Heart left ventricle (tissue), 16 donors: ENCODE results near the gene PI4K2B. TPM values are rescaled to one million over a fixed set of nuclear protein-coding genes. Genes with fewer than 3 reads are reported as not detected.
A peak's percentile ranks its signal among the peaks of the same experiment; 100 is the strongest.

Experiments used
- ATAC-seq, 4 donors: fragments of 200-7000 bp; cut with Tn5 transposase; one replicate each; pipeline ENCODE4 v1.9.1; 2020 to 2022; ENCODE audit warnings: moderate library complexity in 4 of 4, mild to moderate bottlenecking in 3 of 4, moderate number of reproducible peaks in 1 of 4
- DNase-seq, 5 donors: peaks; one replicate each; pipeline ENCODE4 v3.0.0-alpha.2; 2020
- H3K27ac ChIP-seq, 12 donors: fragments of 200-600 bp; sonication (generic) in 4 of 12; one replicate each; pipeline versions ENCODE4 v1.5.0 to v1.8.0; 2016 to 2022; ENCODE audit warnings: mild to moderate bottlenecking in 2 of 12
- H3K27me3 ChIP-seq, 9 donors: fragments of 200-600 bp; sonication (generic) in 2 of 9; one replicate each; pipeline versions ENCODE4 v1.5.1 to v1.8.0; 2016 to 2022; ENCODE audit warnings: mild to moderate bottlenecking in 3 of 9
- H3K36me3 ChIP-seq, 9 donors: fragments of 200-600 bp; sonication (generic) in 2 of 9; one replicate each; pipeline versions ENCODE4 v1.5.0 to v1.8.0; 2018 to 2022; ENCODE audit warnings: mild to moderate bottlenecking in 2 of 9
- H3K4me1 ChIP-seq, 12 donors: fragments of 200-600 bp; sonication (generic) in 4 of 12; one replicate each; pipeline versions ENCODE4 v1.5.0 to v1.8.0; 2016 to 2022; ENCODE audit warnings: mild to moderate bottlenecking in 3 of 12
- H3K4me3 ChIP-seq, 12 donors: fragments of 200-600 bp; sonication (generic) in 4 of 12; one replicate each; pipeline versions ENCODE4 v1.5.0 to v1.8.0; 2017 to 2022; ENCODE audit warnings: mild to moderate bottlenecking in 9 of 12, moderate library complexity in 4 of 12
- H3K9me3 ChIP-seq, 12 donors: fragments of 200-600 bp; sonication (generic) in 4 of 12; one replicate each; pipeline versions ENCODE4 v1.5.0 to v1.8.0; 2016 to 2022; ENCODE audit warnings: mild to moderate bottlenecking in 1 of 12
- POLR2A ChIP-seq, 2 donors: fragments of 450-650 bp; IDR thresholded peaks; one replicate each; pipeline ENCODE4 v1.6.1; 2017; ENCODE audit warnings: antibody characterized with exemption in 2 of 2, mild to moderate bottlenecking in 2 of 2, moderate library complexity in 2 of 2
- WGBS, 4 donors: extraction: QIAGEN DNeasy Blood & Tissue Kit in 2 of 4; methylation state at CpG; one replicate each; pipeline versions ENCODE4 v1.1.5 to v1.1.7; 2013 to 2018; 5-methylcytosine and 5-hydroxymethylcytosine counted together
- intact Hi-C, 10 donors: fragments of 100-400 bp; cut with DNase I; formaldehyde crosslinking; loops; one replicate each; pipeline versions ENCODE4 v1.11.1 to v1.14.2; 2022
- long read RNA-seq, 3 donors: library from polyadenylated mRNA; unstranded; transcript quantifications; one replicate each; pipeline ENCODE4 v2.0.0, GENCODE V29; 2020 to 2021
- polyA plus RNA-seq, 2 donors: library from polyadenylated mRNA; stranded (reverse); fragments of 200-250 nt; gene quantifications; one replicate each; pipeline ENCODE4 v1.2.3, GENCODE V29; 2013
- total RNA-seq, 9 donors: library from RNA; depleted of rRNA in 2 of 9; stranded (reverse); fragments of >200 nt in 2 of 9; fragmentation: NEBNext Ultra II Directional in 3 of 9; extraction: Animal tissue kit (Norgen Biotek cat#: 25700) in 3 of 9; gene quantifications; one replicate each; pipeline versions ENCODE4 v1.1.0 to v1.2.4, GENCODE V29; 2016 to 2023
- TF ChIP-seq, protein P1 (sequence below), 12 donors: fragments of 200-600 bp; sonication (generic) in 4 of 12; IDR thresholded peaks; one replicate each; pipeline versions ENCODE4 v1.5.0 to v1.8.0; 2018 to 2022; ENCODE audit warnings: antibody characterized with exemption in 12 of 12, mild to moderate bottlenecking in 5 of 12
- donor health status: ischemic (EF 13 %, LVEDD 7.1; RV severe dilation, severe dysfunction).
- donor health status: healthy with polysubstance abuse.
- donor health status: DM: no; HTN: yes; CAD: no.
- donor health status: DM: no; HTN: no; CAD: no.
- donor health status: ischemic (EF 25% LVEDD 6.9; RV normal size, moderate dysfunction).
- donor health status: ischemic (EF 25% LVEDD 5.7; RV mildly dilated, moderate dysfunction).
- donor health status: healthy.
- donor health status: DM: yes; HTN: yes; CAD: no.
- donor health status: ischemic (EF 35%, LVEDD 5.7; RV mildly dilated, moderate dysfunction).
- donor health status: nonischemic (EF 11% LVEDD 7.7; RV severe dilation, severe dysfunction).
- donor health status: DM: yes; HTN: yes; CAD: no.
- donor health status: PGD.
- donor health status: ischemic (EF 29% LVEDD 5.4; RV normal size, mild dysfunction).
- donor health status: nonischemic (EF 23%, LVEDD 6.1; RV moderate dilation, normal function).

PI4K2B gene
- total RNA-seq = 1 to 10 TPM; 1.3 to 6.8 (median 2.6) TPM
- polyA plus RNA-seq = 1 to 10 TPM; 1.4 to 4.3 TPM
- long read RNA-seq, donor 1, partial matches to known transcripts = 0 of 3 reads
- long read RNA-seq, donor 1, other reads (novel, unspliced or antisense) = 0 of 3 reads
- long read RNA-seq, donor 2 = 0 reads
- long read RNA-seq, donor 3, transcript PI4K2B-201 (10 exons, 3,540 nt) = major isoform, 5 of 5 reads
- long read RNA-seq, donor 3, partial matches to known transcripts = 0 of 5 reads
- long read RNA-seq, donor 3, other reads (novel, unspliced or antisense) = 0 of 5 reads

DNA sequence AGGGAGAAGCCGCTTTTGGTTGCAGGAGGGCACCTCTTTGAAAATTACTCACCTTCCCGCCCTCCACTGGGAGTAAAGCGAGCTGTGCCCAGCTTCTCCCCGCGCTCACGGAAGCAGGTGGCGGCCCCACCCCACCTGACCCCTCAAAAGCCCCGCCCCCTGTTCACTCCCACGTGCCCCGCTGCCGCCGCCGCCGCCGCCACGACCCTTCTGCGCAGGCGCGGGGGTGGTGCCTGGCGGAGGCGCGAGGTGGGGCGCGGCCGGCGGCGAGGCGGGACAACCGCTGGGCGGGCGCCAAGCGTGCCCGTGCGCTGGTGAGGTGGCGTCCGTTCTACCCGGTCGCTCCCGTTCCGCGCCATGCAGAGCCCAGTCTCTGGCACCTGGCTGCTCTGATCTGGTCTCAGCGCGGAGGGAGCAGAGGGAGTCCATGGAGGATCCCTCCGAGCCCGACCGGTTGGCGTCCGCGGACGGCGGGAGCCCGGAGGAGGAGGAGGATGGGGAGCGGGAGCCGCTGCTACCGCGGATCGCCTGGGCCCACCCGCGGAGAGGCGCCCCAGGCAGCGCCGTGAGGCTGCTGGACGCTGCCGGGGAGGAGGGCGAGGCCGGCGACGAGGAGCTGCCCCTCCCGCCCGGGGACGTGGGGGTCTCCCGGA, at the start of gene PI4K2B:
Gene PI4K2B, plus strand, starts transcription at position 297 of the 653 bp plus-strand sequence. Its CDS starts 131 bp downstream, at position 428.
- peak; percentile 79 to 96 (median 93) for ATAC-seq
- TF ChIP-seq, protein P1, sequence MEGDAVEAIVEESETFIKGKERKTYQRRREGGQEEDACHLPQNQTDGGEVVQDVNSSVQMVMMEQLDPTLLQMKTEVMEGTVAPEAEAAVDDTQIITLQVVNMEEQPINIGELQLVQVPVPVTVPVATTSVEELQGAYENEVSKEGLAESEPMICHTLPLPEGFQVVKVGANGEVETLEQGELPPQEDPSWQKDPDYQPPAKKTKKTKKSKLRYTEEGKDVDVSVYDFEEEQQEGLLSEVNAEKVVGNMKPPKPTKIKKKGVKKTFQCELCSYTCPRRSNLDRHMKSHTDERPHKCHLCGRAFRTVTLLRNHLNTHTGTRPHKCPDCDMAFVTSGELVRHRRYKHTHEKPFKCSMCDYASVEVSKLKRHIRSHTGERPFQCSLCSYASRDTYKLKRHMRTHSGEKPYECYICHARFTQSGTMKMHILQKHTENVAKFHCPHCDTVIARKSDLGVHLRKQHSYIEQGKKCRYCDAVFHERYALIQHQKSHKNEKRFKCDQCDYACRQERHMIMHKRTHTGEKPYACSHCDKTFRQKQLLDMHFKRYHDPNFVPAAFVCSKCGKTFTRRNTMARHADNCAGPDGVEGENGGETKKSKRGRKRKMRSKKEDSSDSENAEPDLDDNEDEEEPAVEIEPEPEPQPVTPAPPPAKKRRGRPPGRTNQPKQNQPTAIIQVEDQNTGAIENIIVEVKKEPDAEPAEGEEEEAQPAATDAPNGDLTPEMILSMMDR (IDR thresholded peaks at IDR 0.05) = no peak
- TF ChIP-seq POLR2A (IDR thresholded peaks at IDR 0.05) = peak in 1 of 2 donors; percentile 68
- peaks cover 0 to 21% (median 7%) of the 10 kb centered on the region in 12 donors for H3K4me1 ChIP-seq
- peaks cover 0 to 28% (median 9%) of the 10 kb centered on the region in 12 donors for H3K9me3 ChIP-seq
- H3K27ac ChIP-seq = peak within 1 kb of the TSS; percentile 83 to 97 (median 94)
- peak within 1 kb of the TSS; percentile 74 to 99 (median 90) for H3K4me3 ChIP-seq
- no peaks in the 10 kb centered on the region for H3K36me3 ChIP-seq
- WGBS, 4 donors = 0 to 3% (median 1%) methylated on average over 13 to 72 of the region's 72 CpGs
- H3K27me3 ChIP-seq = no peaks in the 10 kb centered on the region
- peak; percentile 88 to 95 (median 90) for DNase-seq
- intact Hi-C loops = loop anchor here in 8 of 10 donors (1.0 to 10.0 kb wide), 10 partner anchors 57 to 141 kb away; partner anchors contain the start of genes SEPSECS (in 6 of the 8), ZCCHC4 (in 5 of the 8) and ANAPC4 (in 1 of the 8)

DNA sequence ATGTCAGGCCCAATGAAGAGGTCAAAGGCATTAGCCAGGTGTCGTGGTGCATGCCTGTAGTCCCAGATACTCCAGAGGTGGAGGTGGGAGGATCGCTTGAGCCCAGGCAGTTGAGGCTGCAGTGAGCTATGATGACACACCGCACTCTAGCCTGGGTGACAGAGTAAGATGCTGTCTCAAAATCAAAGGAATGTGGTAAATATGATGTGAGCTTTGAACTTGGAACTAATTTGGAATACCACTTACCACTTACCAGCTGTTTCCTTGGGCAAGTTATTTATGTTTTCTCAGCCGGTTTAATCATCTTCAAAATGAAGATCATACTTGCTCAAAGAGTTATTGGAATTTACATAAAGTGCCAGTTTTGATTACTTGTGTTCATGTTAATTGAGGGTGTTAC, 49.8 kb upstream of the PI4K2B start:
- ATAC-seq (no peak), DNase-seq (no peak)
- no peak overlapping the region for H3K4me3 ChIP-seq
- intact Hi-C loops = loop anchor here in 4 of 10 donors (5.0 to 10.0 kb wide), 3 partner anchors 111 to 183 kb away; no protein-coding TSS in a partner anchor
- H3K27ac ChIP-seq = no peak overlapping the region
- H3K27me3 ChIP-seq = no peaks in the 10 kb centered on the region
- no peaks in the 10 kb centered on the region for H3K4me1 ChIP-seq
- no peaks in the 10 kb centered on the region for H3K9me3 ChIP-seq
- TF ChIP-seq POLR2A (IDR thresholded peaks at IDR 0.05) = no peak
- TF ChIP-seq, protein P1 (IDR thresholded peaks at IDR 0.05) = no peak
- 84 to 92% (median 90%) methylated on average over 4 of the region's 4 CpGs for WGBS, 4 donors
- no peaks in the 10 kb centered on the region for H3K36me3 ChIP-seq

DNA sequence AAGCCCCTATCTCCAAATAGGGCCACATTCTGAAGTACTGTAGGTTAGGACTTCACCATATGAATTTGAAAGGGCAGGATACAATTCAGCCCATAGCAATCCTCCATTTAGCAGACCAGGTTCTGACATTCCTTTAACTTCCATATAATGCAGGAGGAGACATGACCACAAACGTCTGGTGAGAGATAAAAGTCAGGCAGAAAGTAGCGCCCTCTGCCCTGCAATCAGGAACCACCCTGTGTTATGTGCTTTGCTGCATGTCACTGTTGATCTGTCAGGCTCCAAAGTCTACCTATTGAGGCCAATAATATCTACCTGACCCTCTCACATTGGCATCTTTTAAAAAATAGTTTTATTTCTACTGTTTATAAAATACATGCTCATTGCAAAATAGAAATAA, 43.4 kb upstream of the PI4K2B start:
- no peak overlapping the region for H3K27ac ChIP-seq
- no peak for TF ChIP-seq POLR2A (IDR thresholded peaks at IDR 0.05)
- TF ChIP-seq, protein P1 (IDR thresholded peaks at IDR 0.05) = no peak
- intact Hi-C loops = no loop called here
- H3K9me3 ChIP-seq = no peaks in the 10 kb centered on the region
- no peak for DNase-seq
- H3K36me3 ChIP-seq = no peaks in the 10 kb centered on the region
- WGBS, 4 donors = 53 to 62% (median 57%) methylated on average over 2 of the region's 2 CpGs
- no peaks in the 10 kb centered on the region for H3K27me3 ChIP-seq
- H3K4me1 ChIP-seq = no peaks in the 10 kb centered on the region
- no peak overlapping the region for H3K4me3 ChIP-seq
- ATAC-seq = no peak

DNA sequence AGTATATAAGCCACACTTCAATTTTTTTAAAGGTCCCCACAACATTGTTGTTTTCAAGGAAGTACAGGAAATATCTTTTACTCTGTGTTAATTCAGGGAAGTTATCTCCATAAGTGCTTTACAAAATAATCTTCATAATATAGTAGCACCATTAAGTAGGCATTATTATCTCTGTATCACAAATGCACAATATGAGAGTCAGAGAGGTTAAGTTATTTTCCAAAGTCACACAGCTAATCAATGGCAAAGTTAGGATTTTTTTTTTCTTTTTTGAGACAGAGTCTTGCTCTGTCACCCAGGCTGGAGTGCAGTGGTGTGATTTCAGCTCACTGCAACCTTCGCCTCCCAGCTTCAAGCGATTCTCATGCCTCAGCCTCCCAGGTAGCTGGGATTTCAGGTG, 35.1 kb upstream of the PI4K2B start:
- intact Hi-C loops = no loop called here
- no peak overlapping the region for H3K27ac ChIP-seq
- peaks cover 0 to 11% (median 0%) of the 10 kb centered on the region in 9 donors for H3K36me3 ChIP-seq
- 95 to 100% (median 98%) methylated on average over 2 of the region's 2 CpGs for WGBS, 4 donors
- TF ChIP-seq POLR2A (IDR thresholded peaks at IDR 0.05) = no peak
- TF ChIP-seq, protein P1 (IDR thresholded peaks at IDR 0.05) = no peak
- H3K27me3 ChIP-seq = no peaks in the 10 kb centered on the region
- no peak overlapping the region for H3K4me3 ChIP-seq
- ATAC-seq (no peak), DNase-seq (no peak)
- H3K4me1 ChIP-seq = no peaks in the 10 kb centered on the region
- H3K9me3 ChIP-seq = peaks cover 0 to 8% (median 0%) of the 10 kb centered on the region in 12 donors
